ENCODE results near the gene SEPTIN5.

DNA sequence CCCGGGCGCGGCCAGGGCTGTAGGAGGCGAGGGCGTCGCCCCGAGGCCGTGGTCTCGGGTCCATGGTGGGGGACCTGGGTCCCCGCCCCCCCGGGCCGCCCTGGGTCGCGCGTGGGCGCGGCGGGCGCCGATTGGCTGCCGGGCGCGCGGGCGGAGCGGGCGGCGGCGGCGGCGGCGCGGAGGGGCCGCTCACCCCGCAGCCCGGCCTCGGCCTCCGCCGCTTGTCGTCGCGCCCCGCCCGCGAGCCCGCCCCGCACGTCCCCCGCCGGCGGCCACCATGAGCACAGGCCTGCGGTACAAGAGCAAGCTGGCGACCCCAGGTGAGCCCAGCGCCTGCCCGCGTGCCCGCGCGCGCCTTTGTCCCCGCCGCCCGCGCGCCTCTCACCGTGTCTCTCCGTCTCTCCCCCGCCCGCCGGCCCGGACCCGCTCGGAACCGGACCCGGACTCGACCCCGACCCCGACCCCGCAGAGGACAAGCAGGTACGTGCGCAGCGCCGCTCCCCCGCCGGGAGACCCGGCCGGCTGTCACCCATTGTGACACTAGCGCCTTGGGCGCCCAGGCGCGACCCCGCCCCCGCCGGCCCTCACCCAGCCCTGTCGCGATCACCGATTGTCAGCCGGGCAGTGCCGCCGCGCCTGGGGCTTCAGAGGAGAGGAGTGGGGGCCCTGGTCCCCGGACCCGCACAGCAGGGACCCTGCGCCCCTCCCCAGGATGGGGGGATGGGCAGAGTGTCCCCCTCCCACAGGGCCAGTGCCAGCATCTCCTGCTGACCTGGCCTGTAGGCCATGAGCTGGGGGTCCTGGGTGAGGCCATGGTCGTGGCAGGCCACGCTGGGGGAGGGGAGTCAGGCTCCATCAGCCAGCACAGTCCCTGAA, at the start of gene SEPTIN5:
- no peak for TF ChIP-seq EZH2 (IDR thresholded peaks at IDR 0.05; ENCODE audit: low read depth)
- TF ChIP-seq, protein P1, sequence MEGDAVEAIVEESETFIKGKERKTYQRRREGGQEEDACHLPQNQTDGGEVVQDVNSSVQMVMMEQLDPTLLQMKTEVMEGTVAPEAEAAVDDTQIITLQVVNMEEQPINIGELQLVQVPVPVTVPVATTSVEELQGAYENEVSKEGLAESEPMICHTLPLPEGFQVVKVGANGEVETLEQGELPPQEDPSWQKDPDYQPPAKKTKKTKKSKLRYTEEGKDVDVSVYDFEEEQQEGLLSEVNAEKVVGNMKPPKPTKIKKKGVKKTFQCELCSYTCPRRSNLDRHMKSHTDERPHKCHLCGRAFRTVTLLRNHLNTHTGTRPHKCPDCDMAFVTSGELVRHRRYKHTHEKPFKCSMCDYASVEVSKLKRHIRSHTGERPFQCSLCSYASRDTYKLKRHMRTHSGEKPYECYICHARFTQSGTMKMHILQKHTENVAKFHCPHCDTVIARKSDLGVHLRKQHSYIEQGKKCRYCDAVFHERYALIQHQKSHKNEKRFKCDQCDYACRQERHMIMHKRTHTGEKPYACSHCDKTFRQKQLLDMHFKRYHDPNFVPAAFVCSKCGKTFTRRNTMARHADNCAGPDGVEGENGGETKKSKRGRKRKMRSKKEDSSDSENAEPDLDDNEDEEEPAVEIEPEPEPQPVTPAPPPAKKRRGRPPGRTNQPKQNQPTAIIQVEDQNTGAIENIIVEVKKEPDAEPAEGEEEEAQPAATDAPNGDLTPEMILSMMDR (conservative IDR thresholded peaks at IDR 0.05), result no peak

Data from PC-9 (cell line).